Measurements from ENCODE around the gene SIN3B.

- TF ChIP-seq CTCF (conservative IDR thresholded peaks at IDR 0.05; ENCODE audit: low read length) = no peak
- no peak for TF ChIP-seq EZH2phosphoT487 (IDR thresholded peaks at IDR 0.05; ENCODE audit: borderline replicate concordance)
Measured at GRCh38 chr19:16861834-16862233, 32.6 kb downstream of the SIN3B start.

Measured in Loucy (cell line).